ENCODE results near the gene ASCC1. TPM values are rescaled to one million over a fixed set of nuclear protein-coding genes. Genes with fewer than 3 reads are reported as not detected.

The ASCC1 gene, protein sequence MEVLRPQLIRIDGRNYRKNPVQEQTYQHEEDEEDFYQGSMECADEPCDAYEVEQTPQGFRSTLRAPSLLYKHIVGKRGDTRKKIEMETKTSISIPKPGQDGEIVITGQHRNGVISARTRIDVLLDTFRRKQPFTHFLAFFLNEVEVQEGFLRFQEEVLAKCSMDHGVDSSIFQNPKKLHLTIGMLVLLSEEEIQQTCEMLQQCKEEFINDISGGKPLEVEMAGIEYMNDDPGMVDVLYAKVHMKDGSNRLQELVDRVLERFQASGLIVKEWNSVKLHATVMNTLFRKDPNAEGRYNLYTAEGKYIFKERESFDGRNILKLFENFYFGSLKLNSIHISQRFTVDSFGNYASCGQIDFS
- 21.0 and 22.4 TPM in 2 replicates for total RNA-seq

DNA sequence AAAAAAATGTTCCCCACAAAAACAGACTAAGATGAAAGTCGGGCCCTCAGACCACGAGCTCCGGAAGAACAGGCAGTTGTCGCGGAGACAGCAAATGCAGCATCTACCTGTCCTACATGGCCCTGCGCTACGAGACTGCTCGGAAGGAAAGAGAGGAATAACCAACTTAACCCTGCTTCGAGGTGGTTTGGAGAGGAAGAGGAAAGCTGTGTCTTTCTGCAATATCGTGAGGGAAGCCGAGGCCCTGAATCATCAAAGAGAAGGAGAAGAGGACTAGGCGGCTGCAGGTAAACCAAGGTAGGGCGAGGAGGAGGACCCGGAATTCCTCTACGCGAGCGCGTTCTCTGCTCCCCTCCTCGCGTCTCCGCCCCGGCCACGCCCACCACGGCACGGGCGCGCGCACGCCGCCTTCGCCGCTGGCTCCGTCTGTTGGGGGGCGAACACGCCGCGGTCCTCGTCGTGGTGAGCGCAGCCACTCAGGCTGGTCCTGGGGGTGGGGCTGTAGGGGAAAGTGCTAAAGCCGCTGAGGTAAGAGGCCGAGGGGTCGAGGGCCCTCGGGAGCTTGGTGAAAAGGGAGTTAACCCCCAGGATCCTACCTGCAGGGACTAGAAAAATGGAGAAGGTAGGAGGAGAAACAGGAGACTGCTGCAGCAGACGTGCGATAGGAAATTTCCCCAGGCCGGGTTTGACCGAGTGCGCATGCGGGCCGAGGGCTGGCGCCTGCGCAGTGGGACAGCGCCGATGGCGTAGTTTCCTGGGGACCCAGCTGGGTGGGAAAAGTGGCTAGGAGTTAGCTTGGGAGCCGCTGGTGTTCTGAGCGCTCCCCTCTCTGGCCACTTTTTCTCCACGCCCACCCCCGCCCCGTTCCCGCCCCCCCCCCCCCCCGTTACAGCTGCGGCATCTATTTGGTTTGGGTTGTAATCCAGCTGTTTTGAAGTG is at the start of gene ASCC1, which contains the start of gene ANAPC16:
Gene ASCC1 (minus strand): TSS at position 666 of the 939 bp plus-strand sequence. CDS start 2,978 bp downstream, outside the sequence.
Gene ANAPC16 (plus strand): TSS at position 402 of the 939 bp plus-strand sequence. CDS start 7,903 bp downstream, outside the sequence.
- peak; percentile 91 to 93 for DNase-seq (ENCODE audit: low read depth in 2 of 2)

DNA sequence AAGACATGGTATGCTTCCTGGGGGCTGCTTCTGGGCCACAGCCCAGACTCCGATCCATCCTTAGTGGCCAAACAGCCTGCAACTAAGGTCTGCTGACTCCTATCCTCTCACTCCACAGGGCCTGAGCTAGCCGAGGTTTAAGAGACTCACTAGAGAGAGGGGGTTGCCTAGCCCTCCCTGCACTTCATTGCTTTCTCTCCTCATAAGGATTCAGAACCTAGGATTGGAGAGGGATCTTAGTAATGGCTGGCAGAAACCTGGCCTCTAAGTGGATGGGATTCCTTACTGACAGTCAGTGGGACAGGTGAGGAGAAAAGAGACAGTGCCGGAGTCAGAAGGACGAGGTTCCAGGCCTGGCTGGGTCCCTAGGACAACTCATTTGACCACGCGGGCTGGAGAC is 49.4 kb upstream of the ASCC1 start:
- DNase-seq (ENCODE audit: low read depth in 2 of 2): no peak

DNA sequence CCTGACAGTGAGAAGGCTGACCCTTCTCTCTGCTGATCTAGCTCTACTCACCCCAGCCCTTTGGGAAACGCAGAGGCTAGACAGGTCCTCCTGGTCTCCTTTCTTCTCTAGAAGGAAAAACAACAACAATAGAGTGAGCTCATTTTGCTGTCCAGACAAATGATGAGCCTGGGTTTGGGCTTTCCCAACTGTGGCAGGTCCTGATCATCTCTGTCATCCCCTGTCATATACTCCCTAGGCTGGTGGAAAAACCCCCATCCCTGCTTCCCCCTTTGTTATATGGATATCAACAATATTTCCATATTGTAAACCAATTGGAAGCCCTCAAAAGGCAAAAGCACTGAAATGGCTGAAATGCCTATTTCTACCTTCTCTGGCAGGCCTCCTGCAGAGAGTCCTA is 48.5 kb upstream of the ASCC1 start:
- DNase-seq (ENCODE audit: low read depth in 2 of 2): no peak

DNA sequence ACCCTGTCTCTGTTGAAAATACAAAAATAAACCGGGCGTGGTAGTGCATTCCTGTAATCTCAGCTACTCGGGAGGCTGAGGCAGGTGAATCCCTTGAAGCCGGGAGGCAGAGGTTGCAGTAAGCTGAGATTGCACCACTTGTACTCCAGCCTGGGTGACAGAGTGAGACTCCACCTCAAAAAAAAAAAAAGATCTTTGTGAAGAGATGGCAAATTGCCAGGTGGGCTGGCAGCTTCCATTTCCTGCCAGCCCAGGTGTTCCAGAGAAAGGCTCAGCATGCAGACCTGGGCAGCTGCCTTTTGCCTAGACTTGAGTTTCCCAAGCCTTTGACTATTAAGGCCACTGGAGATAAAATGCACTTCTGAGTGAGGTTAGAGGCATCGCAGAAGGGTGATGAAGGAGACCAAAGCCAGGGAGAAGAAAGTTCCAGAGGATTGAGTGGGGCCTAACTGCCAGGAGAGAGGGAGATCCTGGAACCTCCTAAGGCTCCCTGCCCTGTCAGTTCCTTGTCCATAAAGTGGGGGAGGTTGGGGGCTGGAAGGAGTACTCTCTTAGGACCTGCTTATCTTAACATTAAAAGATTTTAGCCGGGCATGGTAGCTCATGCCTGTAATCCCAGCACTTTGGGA is 47.7 kb upstream of the ASCC1 start:
- peak; percentile 20 to 54 for DNase-seq (ENCODE audit: low read depth in 2 of 2)

DNA sequence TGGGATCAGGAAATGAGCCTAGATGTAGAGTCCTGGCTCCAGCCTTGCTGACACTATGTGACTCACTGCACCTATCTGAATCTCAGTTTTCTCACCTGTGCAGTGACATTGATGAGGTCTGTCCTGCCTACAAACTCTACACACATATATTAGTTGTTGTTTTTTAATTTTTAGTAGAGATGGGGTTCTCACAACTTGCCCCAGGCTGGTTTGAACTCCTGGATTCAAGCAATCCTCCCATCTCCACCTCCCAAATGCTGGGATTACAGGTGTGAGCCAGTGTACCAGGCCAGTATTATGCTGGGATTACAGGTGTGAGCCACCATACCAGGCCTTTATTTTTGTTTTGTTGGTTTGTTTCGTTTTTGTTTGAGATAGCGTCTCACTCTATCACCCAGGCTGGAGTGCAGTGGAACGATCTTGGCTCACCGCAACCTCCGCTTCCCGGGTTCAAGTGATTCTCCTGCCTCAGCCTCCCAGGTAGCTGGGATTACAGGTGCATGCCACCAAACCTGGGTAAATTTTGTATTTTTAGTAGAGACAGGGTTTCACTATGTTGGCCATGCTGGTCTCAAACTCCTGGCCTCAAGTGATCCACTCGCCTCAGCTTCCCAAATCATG is 45.8 kb upstream of the ASCC1 start:
- DNase-seq (ENCODE audit: low read depth in 2 of 2): no peak

DNA sequence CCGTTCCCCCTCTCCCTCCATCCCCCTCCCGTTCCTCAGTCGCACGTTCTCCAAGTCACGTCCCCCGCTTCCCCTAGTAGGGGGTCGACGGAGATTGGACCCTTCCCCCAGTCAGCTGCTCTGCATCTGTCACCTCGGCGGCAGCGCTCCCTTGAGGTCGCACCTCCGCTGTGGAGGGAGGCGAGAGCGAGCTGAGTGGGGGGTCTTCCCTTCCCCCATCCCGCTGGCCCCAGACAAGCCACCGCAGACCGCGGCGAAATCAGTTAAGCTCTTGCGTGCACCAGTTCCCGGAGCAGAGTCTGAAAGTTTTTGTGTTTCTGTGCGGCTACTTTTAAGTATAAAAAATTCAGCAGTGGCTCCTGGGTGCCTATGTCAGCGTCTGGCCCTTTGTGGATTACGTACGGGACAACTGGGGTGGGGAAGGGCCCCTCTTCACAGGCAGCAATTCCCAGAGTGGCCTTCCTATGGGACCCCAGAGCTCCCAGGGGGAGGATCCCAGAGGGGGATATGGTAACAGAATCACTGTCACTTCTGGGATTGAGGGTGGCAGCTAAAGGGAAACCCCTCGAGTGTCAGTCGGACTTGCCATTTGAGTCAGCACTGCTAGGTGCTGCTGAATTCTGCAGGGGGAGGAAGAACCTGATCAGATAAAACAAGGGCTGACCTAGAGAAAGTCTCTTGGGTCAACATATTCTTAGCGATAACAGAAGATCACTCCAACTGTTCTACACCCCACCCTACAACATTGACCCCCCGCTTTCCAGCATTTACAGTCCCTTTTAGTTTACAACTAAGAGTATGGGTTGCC is 45.1 kb upstream of the ASCC1 start:
- no peak for DNase-seq (ENCODE audit: low read depth in 2 of 2)

DNA sequence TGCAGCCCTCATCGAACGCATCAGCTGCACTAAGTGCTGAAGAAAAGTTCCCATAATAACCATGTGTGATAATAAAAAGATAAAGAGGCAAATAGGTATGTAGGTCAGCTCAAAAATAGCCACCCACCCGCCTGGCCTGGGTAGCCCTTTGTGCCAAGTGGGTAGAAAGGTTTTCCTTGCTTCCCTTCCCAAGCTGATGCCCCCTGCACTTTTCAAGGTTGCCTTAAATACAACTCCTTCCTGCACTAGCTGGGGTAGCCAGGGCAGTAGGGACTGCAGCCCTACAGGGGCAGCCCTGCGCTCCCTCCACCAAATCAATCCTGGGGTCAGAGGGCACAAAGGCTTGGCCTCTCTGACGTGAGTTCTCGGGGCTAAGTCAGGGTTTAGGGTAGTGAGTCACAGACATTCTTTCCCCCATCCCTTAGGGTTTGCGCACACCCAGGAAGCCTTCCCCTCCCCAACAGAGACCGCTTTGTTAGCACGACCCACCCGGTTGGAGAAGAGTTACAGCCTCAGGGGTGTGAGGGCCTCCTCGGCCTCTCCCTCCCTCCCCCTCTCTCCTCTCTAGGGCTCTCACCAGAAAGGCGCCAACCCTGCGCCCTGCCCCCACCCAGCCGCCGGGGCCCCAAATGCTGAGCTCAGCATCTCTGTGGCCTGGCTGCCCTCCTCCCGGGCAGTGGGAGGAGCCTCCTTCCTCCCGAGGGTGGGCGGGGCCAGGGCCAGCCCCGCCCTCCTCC is 44.3 kb upstream of the ASCC1 start:
- peak; percentile 34 to 43 for DNase-seq (ENCODE audit: low read depth in 2 of 2)

DNA sequence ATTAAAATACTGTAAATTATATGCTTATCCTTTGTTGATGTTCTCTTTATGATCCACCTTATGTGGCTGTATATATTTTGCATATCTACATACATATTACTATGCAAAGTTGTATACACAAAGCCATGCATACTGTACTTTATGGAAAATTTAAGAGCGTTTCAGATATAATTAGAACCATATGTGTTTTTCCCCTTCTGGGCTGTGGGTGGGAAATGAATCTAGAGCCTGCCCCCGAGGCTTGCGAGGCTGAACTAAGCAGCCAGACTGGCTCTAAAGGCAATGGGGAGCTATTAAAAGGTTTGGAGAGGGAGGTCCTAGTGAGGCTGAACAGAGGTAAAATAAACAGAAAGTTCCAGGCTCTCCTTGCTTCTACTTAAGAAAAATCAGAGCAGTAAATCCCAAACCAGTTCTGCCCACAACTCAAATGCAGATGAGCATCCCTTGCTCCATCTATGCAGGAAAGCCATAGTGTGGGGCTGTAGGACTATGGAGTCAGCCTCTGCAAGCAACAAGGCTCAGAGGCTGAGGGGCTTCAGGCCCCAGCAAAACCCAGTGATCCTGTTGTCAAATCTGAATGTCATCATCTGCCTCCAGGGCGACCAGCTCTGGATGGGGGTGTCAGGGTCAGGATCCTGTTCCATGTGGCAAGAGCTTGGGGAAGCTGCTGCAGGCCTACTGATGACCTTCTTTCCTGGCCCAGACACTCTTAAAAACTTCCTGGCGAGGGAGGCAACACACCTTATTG is 43.6 kb upstream of the ASCC1 start:
- DNase-seq (ENCODE audit: low read depth in 2 of 2): no peak

DNA sequence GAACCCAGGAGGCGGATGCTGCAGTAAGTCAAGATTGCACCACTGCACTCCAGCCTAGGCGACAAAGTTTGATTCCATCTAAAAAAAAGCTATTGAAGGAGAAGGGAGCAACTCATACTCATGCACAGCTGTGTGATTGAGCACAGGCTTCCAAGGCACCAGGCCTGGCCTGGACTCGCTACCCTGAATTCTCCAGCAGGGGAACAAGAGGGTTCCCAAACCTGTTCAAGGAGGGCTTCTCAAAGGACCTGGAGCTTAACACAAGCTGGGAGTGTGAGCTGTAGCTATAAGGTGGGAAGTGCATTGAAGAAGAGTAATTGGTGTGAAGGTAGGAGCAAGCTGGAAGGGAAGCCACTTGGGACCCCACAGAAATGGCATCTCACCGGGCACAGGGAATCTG is 42.5 kb upstream of the ASCC1 start:
- no peak for DNase-seq (ENCODE audit: low read depth in 2 of 2)

DNA sequence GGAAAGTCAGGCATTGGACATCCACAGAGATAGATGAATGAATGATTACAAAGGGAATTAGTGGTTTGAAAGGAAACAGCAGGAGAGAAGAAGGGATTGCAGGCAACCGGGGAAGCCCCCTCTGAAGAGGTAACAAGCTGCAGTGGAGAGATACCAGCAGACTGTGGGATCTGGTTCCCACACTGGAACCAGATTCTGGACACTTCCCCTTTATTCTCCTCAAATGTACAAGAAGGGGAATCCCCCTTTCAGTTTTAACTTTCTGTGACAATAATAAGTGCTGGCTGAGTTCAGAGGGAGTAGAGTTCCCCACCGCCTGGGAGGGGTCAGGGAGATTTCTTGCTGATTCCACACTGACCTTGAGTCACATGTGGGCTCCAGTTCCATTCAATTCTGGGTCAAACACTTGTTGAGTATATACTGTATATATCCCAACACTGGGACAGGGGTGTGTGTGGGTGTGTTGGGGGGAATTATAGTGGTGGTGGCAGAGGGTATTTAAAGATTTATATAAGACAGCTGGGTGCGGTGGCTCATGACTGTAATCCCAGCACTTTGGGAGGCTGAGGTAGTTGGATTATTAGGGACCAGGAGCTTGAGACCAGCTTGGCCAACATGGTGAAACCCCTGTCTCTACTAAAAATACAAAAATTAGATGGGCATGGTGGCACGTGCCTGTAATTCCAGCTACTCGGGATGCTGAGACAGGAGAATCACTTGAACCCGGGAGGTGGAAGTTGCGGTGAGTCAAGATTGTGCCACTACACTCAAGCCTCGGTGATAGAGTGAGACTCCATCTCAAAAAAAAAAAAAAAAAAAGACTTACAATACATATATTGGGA is 41.2 kb upstream of the ASCC1 start:
- peak in 1 of 2 donors; percentile 22 for DNase-seq (ENCODE audit: low read depth in 2 of 2)

DNA sequence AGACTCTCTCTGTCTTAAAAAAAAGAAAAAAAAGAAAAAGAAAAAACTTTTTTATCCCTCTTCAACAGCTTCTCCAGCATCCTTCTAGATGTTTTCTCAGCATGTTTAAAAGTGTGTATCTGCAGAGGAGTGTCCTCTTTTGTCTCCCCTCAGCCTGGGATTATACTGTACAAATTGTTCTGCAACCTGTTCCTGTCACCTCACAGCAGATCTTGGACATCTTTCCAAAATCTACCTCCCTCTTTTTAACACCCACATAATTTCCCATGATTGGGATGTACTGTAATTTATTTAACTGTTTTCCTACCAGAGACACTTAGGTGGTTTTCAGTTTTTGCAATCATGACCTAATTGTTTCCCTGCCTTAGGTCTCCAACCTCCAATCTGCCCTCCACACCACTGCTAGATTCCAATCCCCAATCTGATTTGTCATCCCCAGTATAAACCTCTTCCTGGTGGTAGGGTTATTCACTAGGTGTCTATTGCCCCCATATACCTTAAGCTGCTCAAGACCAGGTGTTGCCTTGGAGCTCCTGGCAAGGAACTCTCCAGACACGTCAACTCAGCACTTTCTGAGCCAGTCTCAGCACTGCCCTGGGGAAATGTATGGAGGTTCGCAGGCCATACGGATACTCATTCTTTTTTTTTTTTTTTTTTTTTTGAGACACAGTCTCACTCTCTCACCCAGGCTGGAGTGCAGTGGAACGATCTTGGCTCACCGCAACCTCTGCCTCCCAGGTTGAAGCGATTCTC is 40.1 kb upstream of the ASCC1 start:
- no peak for DNase-seq (ENCODE audit: low read depth in 2 of 2)

DNA sequence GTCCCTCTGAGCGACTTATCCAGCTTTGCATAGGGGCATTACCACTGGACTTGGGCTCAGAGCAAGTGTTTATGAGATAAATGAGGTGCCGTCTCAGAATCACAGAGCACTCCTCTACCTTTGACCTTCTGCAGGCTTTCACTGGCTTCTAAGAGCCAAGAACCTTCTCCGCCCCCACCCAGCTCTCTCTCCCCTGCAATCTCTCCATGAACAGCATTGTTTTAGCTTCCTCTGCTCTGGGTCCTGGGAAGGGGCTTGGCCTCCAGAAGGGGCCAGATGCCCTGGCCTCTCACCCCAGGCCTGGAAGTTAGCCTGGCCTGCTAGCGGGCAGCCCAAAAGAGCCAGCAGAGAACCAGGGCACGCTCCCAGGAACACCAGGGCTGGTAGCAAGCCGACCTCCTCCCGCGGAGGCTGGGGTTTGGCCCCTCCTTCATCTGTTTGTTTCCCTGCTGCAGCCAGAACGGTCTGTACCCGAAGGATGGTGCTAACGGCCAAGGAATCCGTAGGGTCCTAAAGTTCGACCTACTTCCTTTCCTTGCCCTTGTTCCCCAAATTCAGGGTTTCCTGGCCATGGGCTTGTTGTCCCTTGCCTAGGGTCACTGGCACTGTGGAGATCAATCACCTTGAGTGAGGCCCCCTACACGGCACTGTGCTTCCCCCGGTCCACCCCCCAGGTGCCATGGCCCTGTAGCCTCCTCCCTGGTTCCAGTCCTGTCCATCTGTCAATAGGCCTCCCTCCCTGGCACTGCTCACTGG is 38.9 kb upstream of the ASCC1 start:
- DNase-seq (ENCODE audit: low read depth in 2 of 2): peak in 1 of 2 donors; percentile 66

DNA sequence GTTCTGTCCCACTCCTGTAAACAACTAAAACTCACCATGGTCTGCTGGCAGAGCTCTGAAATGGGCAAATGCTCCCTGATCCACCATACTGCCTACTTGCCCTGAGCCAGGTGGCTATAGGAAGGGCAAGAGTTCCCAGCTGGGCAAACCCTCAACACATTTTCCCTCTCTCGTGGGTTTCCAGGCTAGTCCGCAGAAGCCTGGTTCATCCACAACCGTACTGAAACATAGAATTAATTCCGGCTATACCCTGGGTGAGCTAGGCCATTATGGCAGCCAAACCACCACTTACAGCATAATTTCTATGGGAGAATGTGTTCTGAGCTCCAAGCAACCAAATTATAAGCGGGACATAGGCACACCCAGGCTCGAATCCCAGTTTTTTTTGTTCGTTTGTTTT is 37.5 kb upstream of the ASCC1 start:
- DNase-seq (ENCODE audit: low read depth in 2 of 2): no peak

DNA sequence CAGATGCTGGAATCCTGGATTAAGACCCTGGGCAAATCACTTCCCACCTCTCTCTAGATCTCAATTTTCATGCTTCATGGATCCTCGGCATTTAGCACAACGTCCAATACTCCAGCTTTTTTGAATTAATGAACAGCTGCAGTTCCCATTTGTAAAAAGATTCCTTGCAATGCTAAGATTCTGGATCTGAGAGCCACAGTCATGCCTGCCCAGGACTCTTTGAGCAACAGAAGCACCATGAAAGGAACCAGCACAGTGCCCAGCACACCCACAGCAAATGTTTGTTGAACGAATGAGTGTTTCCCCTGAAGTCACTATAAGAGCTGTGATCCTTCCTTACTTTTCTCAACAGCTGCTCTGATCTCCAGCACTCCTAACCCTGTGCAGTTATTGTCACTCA is 36.9 kb upstream of the ASCC1 start:
- no peak for DNase-seq (ENCODE audit: low read depth in 2 of 2)

DNA sequence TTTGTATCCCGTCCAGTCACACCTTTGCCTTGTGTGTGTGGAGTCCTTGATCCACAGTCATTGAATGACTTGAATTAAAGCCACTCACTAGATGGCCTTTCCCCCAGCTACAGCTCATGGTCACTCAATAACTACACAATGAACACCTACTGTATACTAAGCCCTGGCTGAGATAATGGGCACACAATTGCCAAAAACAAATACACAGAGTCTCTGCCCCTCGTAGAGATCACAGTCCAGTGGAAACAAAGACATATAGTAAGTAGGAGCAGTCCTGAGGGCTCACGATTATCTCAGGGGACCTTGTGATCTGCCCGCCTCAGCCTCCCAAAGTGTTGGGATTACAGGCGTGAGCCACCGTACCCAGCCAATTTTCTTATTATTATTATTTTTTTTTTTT is 35.6 kb upstream of the ASCC1 start:
- no peak for DNase-seq (ENCODE audit: low read depth in 2 of 2)

DNA sequence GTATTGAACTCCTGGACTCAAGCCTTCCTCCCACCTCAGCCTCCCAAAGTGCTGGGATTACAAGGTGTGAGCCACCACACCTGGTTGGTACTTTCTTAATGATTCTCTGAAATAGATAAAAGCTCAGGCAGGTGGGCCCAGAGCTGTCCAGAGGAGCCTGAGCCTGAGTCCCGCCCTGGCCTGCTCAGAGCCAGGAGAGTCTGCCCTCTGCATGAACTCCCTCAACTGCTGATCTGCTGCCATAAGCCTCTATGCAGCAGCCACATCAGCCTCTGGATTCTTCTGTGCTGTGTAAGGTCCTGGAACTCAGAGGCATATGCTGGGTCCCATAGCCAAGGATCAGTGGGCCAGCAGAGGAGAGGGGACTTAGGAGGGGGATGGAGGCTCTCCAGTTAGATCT is 34.6 kb upstream of the ASCC1 start:
- peak; percentile 49 to 54 for DNase-seq (ENCODE audit: low read depth in 2 of 2)
